Measurements from ENCODE around the gene NRG2. TPM values are rescaled to one million over a fixed set of nuclear protein-coding genes. Genes with fewer than 3 reads are reported as not detected.

NRG2 gene
- total and polyA plus RNA-seq, 2 experiments from 2014 or later, result 0.05 TPM; not detected in 1

- no peaks in the 10 kb centered on the region for H3K9me2 ChIP-seq (ENCODE audit: insufficient read depth)
- no peak overlapping the region for H3K4me3 ChIP-seq
- no peak overlapping the region for H2AFZ ChIP-seq
- no peaks in the 10 kb centered on the region for H3F3A ChIP-seq (ENCODE audit: insufficient read depth)
- no peaks in the 10 kb centered on the region for H3K9me3 ChIP-seq (ENCODE audit: low read depth)
- H3K27me3 ChIP-seq (replicated peaks; ENCODE audit: insufficient read depth), result peaks cover 66% of the 10 kb centered on the region
- no peaks in the 10 kb centered on the region for H3K36me3 ChIP-seq (ENCODE audit: low read depth)
- H3K4me1 ChIP-seq (ENCODE audit: insufficient read depth), result no peaks in the 10 kb centered on the region
- H3K27ac ChIP-seq, result no peak overlapping the region
- no peaks in the 10 kb centered on the region for H4K20me1 ChIP-seq (ENCODE audit: insufficient read depth)
- no peaks in the 10 kb centered on the region for H3K79me2 ChIP-seq (ENCODE audit: insufficient read depth)
- no peak for DNase-seq
- H3K4me2 ChIP-seq (ENCODE audit: unreplicated experiment), result no peak overlapping the region
- WGBS, 2 experiments (ENCODE audit: low coverage in 1 of 2, low lambda C conversion rate in 2 of 2, missing lambda C conversion rate in 2 of 2), result 68 to 69% methylated on average over 2 of the region's 2 CpGs
- in situ Hi-C loops (cut with MboI), result loop anchor here (25.0 kb wide), 1 partner anchor 363 kb away; no protein-coding TSS in a partner anchor
- TF ChIP-seq EZH2phosphoT487 (IDR thresholded peaks at IDR 0.05; ENCODE audit: insufficient read depth, low read depth) (no peak), EZH2 (IDR thresholded peaks at IDR 0.05; ENCODE audit: insufficient read depth, poor library complexity, severe bottlenecking) (no peak)
- no peak overlapping the region for H3K9ac ChIP-seq
Measured at GRCh38 chr5:139798883-139799282, 244.2 kb downstream of the NRG2 start.

- no peaks in the 10 kb centered on the region for H3K9me2 ChIP-seq (ENCODE audit: insufficient read depth)
- H3K79me2 ChIP-seq (ENCODE audit: insufficient read depth), result no peaks in the 10 kb centered on the region
- H3K9me3 ChIP-seq (ENCODE audit: low read depth), result no peaks in the 10 kb centered on the region
- no peak overlapping the region for H3K27ac ChIP-seq
- no peak overlapping the region for H3K4me2 ChIP-seq (ENCODE audit: unreplicated experiment)
- H3K4me1 ChIP-seq (ENCODE audit: insufficient read depth), result no peaks in the 10 kb centered on the region
- H2AFZ ChIP-seq, result no peak overlapping the region
- no peaks in the 10 kb centered on the region for H3K36me3 ChIP-seq (ENCODE audit: low read depth)
- 63 to 66% methylated on average over 9 of the region's 9 CpGs for WGBS, 2 experiments (ENCODE audit: low coverage in 1 of 2, low lambda C conversion rate in 2 of 2, missing lambda C conversion rate in 2 of 2)
- no peak overlapping the region for H3K9ac ChIP-seq
- H3F3A ChIP-seq (ENCODE audit: insufficient read depth), result no peaks in the 10 kb centered on the region
- in situ Hi-C loops (cut with MboI), result loop anchor here (25.0 kb wide), 1 partner anchor 364 kb away; no protein-coding TSS in a partner anchor
- H3K27me3 ChIP-seq (replicated peaks; ENCODE audit: insufficient read depth), result peaks cover 71% of the 10 kb centered on the region
- no peak for DNase-seq
- H4K20me1 ChIP-seq (ENCODE audit: insufficient read depth), result no peaks in the 10 kb centered on the region
- TF ChIP-seq EZH2 (IDR thresholded peaks at IDR 0.05; ENCODE audit: insufficient read depth, poor library complexity, severe bottlenecking), result no peak
- no peak for TF ChIP-seq EZH2phosphoT487 (IDR thresholded peaks at IDR 0.05; ENCODE audit: insufficient read depth, low read depth)
- no peak overlapping the region for H3K4me3 ChIP-seq
Measured at GRCh38 chr5:139797856-139798510, 245.1 kb downstream of the NRG2 start.

- Histone ChIP-seq H3K4me1 (ENCODE audit: insufficient read depth) (no peaks in the 10 kb centered on the region), H2AFZ (no peak overlapping the region), H3K9me2 (ENCODE audit: insufficient read depth) (no peaks in the 10 kb centered on the region), H3K4me2 (ENCODE audit: unreplicated experiment) (no peak overlapping the region), H3K9ac (no peak overlapping the region), H4K20me1 (ENCODE audit: insufficient read depth) (no peaks in the 10 kb centered on the region), H3F3A (ENCODE audit: insufficient read depth) (no peaks in the 10 kb centered on the region), H3K36me3 (ENCODE audit: low read depth) (no peaks in the 10 kb centered on the region), H3K79me2 (ENCODE audit: insufficient read depth) (no peaks in the 10 kb centered on the region), H3K27ac (no peak overlapping the region), H3K9me3 (ENCODE audit: low read depth) (no peaks in the 10 kb centered on the region), H3K27me3 (replicated peaks; ENCODE audit: insufficient read depth) (peaks cover 68% of the 10 kb centered on the region), H3K4me3 (no peak overlapping the region)
- no peak for TF ChIP-seq EZH2 (IDR thresholded peaks at IDR 0.05; ENCODE audit: insufficient read depth, poor library complexity, severe bottlenecking)
- TF ChIP-seq EZH2phosphoT487 (IDR thresholded peaks at IDR 0.05; ENCODE audit: insufficient read depth, low read depth), result no peak
- in situ Hi-C loops (cut with MboI), result loop anchor here (25.0 kb wide), 1 partner anchor 365 kb away; no protein-coding TSS in a partner anchor
- peak; percentile 28 for DNase-seq
- 44 to 49% methylated on average over 3 of the region's 3 CpGs for WGBS, 2 experiments (ENCODE audit: low coverage in 1 of 2, low lambda C conversion rate in 2 of 2, missing lambda C conversion rate in 2 of 2)
Measured at GRCh38 chr5:139797335-139797734, 245.8 kb downstream of the NRG2 start.

Small RNA genes lying within 50 kb of the gene (small RNA-seq; reads per million reads assigned to genes)
- not detected for gene RF00019 (ENCODE audit: low read depth, low replicate concordance)

Other genes with a start within 250 kb of the NRG2 start
- gene PSD2, start 247.5 kb downstream of the NRG2 start, total RNA-seq (2014; rRNA removed; shearing (Covaris generic)), result under 0.01 TPM in 1 of 2 replicates, not detected in the other
- 0.11 TPM in 1 of 2 replicates, not detected in the other for gene PSD2, start 247.5 kb downstream of the NRG2 start, polyA plus RNA-seq (2016; fragmentation: Nextera tagmentation; extraction: Ambion mirVana)
- 24.2 and 30.6 TPM in 2 replicates for gene PURA, start 70.8 kb upstream of the NRG2 start, total RNA-seq (2014; rRNA removed; shearing (Covaris generic))
- 7.9 and 10.7 TPM in 2 replicates for gene PURA, start 70.8 kb upstream of the NRG2 start, polyA plus RNA-seq (2016; fragmentation: Nextera tagmentation; extraction: Ambion mirVana)
- gene IGIP, start 82.6 kb upstream of the NRG2 start, total RNA-seq (2014; rRNA removed; shearing (Covaris generic)), result 13.0 and 16.3 TPM in 2 replicates
- 3.4 and 3.5 TPM in 2 replicates for gene IGIP, start 82.6 kb upstream of the NRG2 start, polyA plus RNA-seq (2016; fragmentation: Nextera tagmentation; extraction: Ambion mirVana)
- 10.4 and 16.0 TPM in 2 replicates for gene CYSTM1, start 131.9 kb upstream of the NRG2 start, total RNA-seq (2014; rRNA removed; shearing (Covaris generic))
- 42.3 and 45.5 TPM in 2 replicates for gene CYSTM1, start 131.9 kb upstream of the NRG2 start, polyA plus RNA-seq (2016; fragmentation: Nextera tagmentation; extraction: Ambion mirVana)